Naive B cell (primary cell): Measurements from ENCODE around the gene PRSS50. TPM values are rescaled to one million over a fixed set of nuclear protein-coding genes. Genes with fewer than 3 reads are reported as not detected.
A peak's percentile ranks its signal among the peaks of the same experiment; 100 is the strongest.

Source experiments
- ATAC-seq, 2 donors: fragments of 150-1000 bp; cut with Tn5 transposase; 2 replicates each; pipeline ENCODE4 v1.10.0; 2021; ENCODE audit warnings: low read depth in 2 of 2, mild to moderate bottlenecking in 2 of 2, moderate library complexity in 2 of 2
- DNase-seq: peaks from one replicate; pipeline ENCODE4 v3.0.0; 2022
- H3K27ac Mint-ChIP-seq, 6 donors: one replicate each; pipeline ENCODE4 v1.8.0; 2020 to 2022; ENCODE audit warnings: mild to moderate bottlenecking in 6 of 6, mixed read lengths in 6 of 6, moderate library complexity in 5 of 6, inconsistent platforms in 2 of 6
- H3K27me3 Mint-ChIP-seq, 3 donors: one replicate each; pipeline ENCODE4 v1.8.0; 2021 to 2022; ENCODE audit warnings: mixed read lengths in 3 of 3, mild to moderate bottlenecking in 1 of 3
- H3K36me3 Mint-ChIP-seq, 2 donors: one replicate each; pipeline ENCODE4 v1.8.0; 2020 to 2022; ENCODE audit warnings: mixed read lengths in 2 of 2, inconsistent platforms in 1 of 2, mild to moderate bottlenecking in 1 of 2
- H3K4me1 Mint-ChIP-seq, 3 donors: one replicate each; pipeline ENCODE4 v1.8.0; 2020 to 2022; ENCODE audit warnings: mixed read lengths in 3 of 3, inconsistent platforms in 1 of 3, mild to moderate bottlenecking in 1 of 3, moderate library complexity in 1 of 3
- H3K4me3 Mint-ChIP-seq, 8 donors: one replicate each; pipeline ENCODE4 v1.8.0; 2020 to 2022; ENCODE audit warnings: mild to moderate bottlenecking in 8 of 8, mixed read lengths in 8 of 8, moderate library complexity in 8 of 8, inconsistent platforms in 2 of 8
- H3K9me3 Mint-ChIP-seq, 7 donors: one replicate each; pipeline ENCODE4 v1.8.0; 2020 to 2022; ENCODE audit warnings: mixed read lengths in 7 of 7, mild to moderate bottlenecking in 5 of 7, inconsistent platforms in 2 of 7, moderate library complexity in 1 of 7
- polyA plus RNA-seq, 6 donors: library from polyadenylated mRNA; unstranded; fragments of 300-500 nt; fragmentation: Illumina TruSeq; gene quantifications; one replicate each; pipeline ENCODE4 v1.2.3, GENCODE V29; 2021; ENCODE audit warnings: low read depth in 6 of 6

The PRSS50 gene
- polyA plus RNA-seq, 6 donors from 2014 or later: not detected

- H3K27me3 Mint-ChIP-seq: peaks cover 0 to 21% (median 7%) of the 10 kb centered on the region in 3 donors
- DNase-seq: no peak
- H3K4me3 Mint-ChIP-seq: no peak overlapping the region
- H3K27ac Mint-ChIP-seq: no peak overlapping the region
- ATAC-seq: no peak
- H3K36me3 Mint-ChIP-seq: no peaks in the 10 kb centered on the region
- peaks cover 5 to 12% (median 8%) of the 10 kb centered on the region in 3 donors for H3K4me1 Mint-ChIP-seq
- H3K9me3 Mint-ChIP-seq: no peaks in the 10 kb centered on the region
Measured at GRCh38 chr3:46664188-46664970, 53.3 kb downstream of the PRSS50 start.

GRCh38 chr3:46663591-46664135 lies 54.0 kb downstream of the PRSS50 start:
- Mint-ChIP-seq H3K4me1 (peaks cover 5 to 12% (median 8%) of the 10 kb centered on the region in 3 donors), H3K9me3 (no peaks in the 10 kb centered on the region), H3K27me3 (peaks cover 0 to 21% (median 7%) of the 10 kb centered on the region in 3 donors), H3K36me3 (no peaks in the 10 kb centered on the region), H3K27ac (peak overlapping the region in 2 of 6 donors; percentile 25 to 53), H3K4me3 (no peak overlapping the region)
- DNase-seq (no peak), ATAC-seq (no peak)

- ATAC-seq: no peak
- H3K27ac Mint-ChIP-seq: peak overlapping the region in 2 of 6 donors; percentile 25 to 53
- H3K4me1 Mint-ChIP-seq: peaks cover 5 to 12% (median 8%) of the 10 kb centered on the region in 3 donors
- peaks cover 0 to 21% (median 7%) of the 10 kb centered on the region in 3 donors for H3K27me3 Mint-ChIP-seq
- H3K4me3 Mint-ChIP-seq: no peak overlapping the region
- no peaks in the 10 kb centered on the region for H3K9me3 Mint-ChIP-seq
- no peak for DNase-seq
- H3K36me3 Mint-ChIP-seq: no peaks in the 10 kb centered on the region
Measured at GRCh38 chr3:46662771-46663551, 54.7 kb downstream of the PRSS50 start.

Other genes with a start within 250 kb of the PRSS50 start
- not detected for gene RTP3, start 219.9 kb downstream of the PRSS50 start, polyA plus RNA-seq
- gene LRRC2, start 151.6 kb downstream of the PRSS50 start, polyA plus RNA-seq: not detected
- not detected for gene FAM240A, start 105.3 kb downstream of the PRSS50 start, polyA plus RNA-seq
- not detected for gene ALS2CL, start 24.2 kb downstream of the PRSS50 start, polyA plus RNA-seq
- gene TMIE, start 16.5 kb downstream of the PRSS50 start, polyA plus RNA-seq: not detected
- not detected for gene MYL3, start 145.6 kb upstream of the PRSS50 start, polyA plus RNA-seq
- gene PTH1R, start 159.9 kb upstream of the PRSS50 start, polyA plus RNA-seq: not detected